NCI-H1417 treated with DMSO at 0.1 percent for 48 hours (cell line): ENCODE measurements around the gene KIF5B.
"Not testable (repeated sequence)": the region's sequence is repeated elsewhere in the genome, so short reads cannot be mapped to it uniquely, and the experiment has no call there.

Experiments
- DNase-seq: peaks from one replicate; lab custom pipeline; 2025; lab: John Stamatoyannopoulos, UW

KIF5B gene

GRCh38 chr10:32059472-32059871 lies 3.2 kb upstream of the KIF5B start:
- DNase-seq: no peak

- no peak for DNase-seq
Measured at GRCh38 chr10:32057036-32057372, 779 bp upstream of the KIF5B start.

- no peak for DNase-seq
Measured at GRCh38 chr10:32055478-32056135, 618 bp downstream of the KIF5B start.

GRCh38 chr10:32054094-32054493 lies 2.1 kb downstream of the KIF5B start:
- DNase-seq: no peak

- not testable (repeated sequence) for DNase-seq
Measured at GRCh38 chr10:32053392-32053791, 2.8 kb downstream of the KIF5B start.

GRCh38 chr10:32051926-32052325 lies 4.3 kb downstream of the KIF5B start:
- no peak for DNase-seq

GRCh38 chr10:32050177-32050576 lies 6.0 kb downstream of the KIF5B start:
- no peak for DNase-seq

- no peak for DNase-seq
Measured at GRCh38 chr10:32049113-32049512, 7.1 kb downstream of the KIF5B start.

- no peak for DNase-seq
Measured at GRCh38 chr10:32048282-32048681, 7.9 kb downstream of the KIF5B start.

GRCh38 chr10:32047881-32048280 lies 8.3 kb downstream of the KIF5B start:
- DNase-seq: no peak

- no peak for DNase-seq
Measured at GRCh38 chr10:32046151-32046550, 10.1 kb downstream of the KIF5B start.

- not testable (repeated sequence) for DNase-seq
Measured at GRCh38 chr10:32042730-32043129, 13.5 kb downstream of the KIF5B start.

GRCh38 chr10:32041290-32042028 lies 14.8 kb downstream of the KIF5B start:
- DNase-seq: no peak

GRCh38 chr10:32039734-32040133 lies 16.5 kb downstream of the KIF5B start:
- no peak for DNase-seq

- no peak for DNase-seq
Measured at GRCh38 chr10:32038777-32039176, 17.4 kb downstream of the KIF5B start.

- no peak for DNase-seq
Measured at GRCh38 chr10:32036922-32037321, 19.3 kb downstream of the KIF5B start.

- DNase-seq: no peak
Measured at GRCh38 chr10:32035038-32035437, 21.2 kb downstream of the KIF5B start.

- DNase-seq: no peak
Measured at GRCh38 chr10:32033171-32033570, 23.1 kb downstream of the KIF5B start.

- DNase-seq: no peak
Measured at GRCh38 chr10:32031920-32032319, 24.3 kb downstream of the KIF5B start.

GRCh38 chr10:32031424-32031823 lies 24.8 kb downstream of the KIF5B start:
- DNase-seq: no peak

- no peak for DNase-seq
Measured at GRCh38 chr10:32028710-32029109, 27.5 kb downstream of the KIF5B start.

GRCh38 chr10:32023264-32023663 lies 33.0 kb downstream of the KIF5B start:
- DNase-seq: no peak

GRCh38 chr10:32017044-32017443 lies 39.2 kb downstream of the KIF5B start:
- DNase-seq: no peak

- DNase-seq: no peak
Measured at GRCh38 chr10:32015386-32015785, 40.8 kb downstream of the KIF5B start.
